AG10803 (cell line): ENCODE measurements around the gene DNAJC1.
A peak's percentile ranks its signal among the peaks of the same experiment; 100 is the strongest.
"Not testable (repeated sequence)": the region's sequence is repeated elsewhere in the genome, so short reads cannot be mapped to it uniquely, and the experiment has no call there.

ENCODE experiments used
- DNase-seq: peaks from one replicate; pipeline ENCODE4 v3.0.0; 2010; ENCODE audit warnings: low read depth
- H3K4me3 ChIP-seq: 2 replicates; pipeline ENCODE4 v1.5.1; 2011; ENCODE audit warnings: mild to moderate bottlenecking, low read length, control low read depth
- CTCF ChIP-seq: conservative IDR thresholded peaks from 2 replicates; pipeline ENCODE4 v1.5.1; 2011; ENCODE audit warnings: mild to moderate bottlenecking, low read length, control low read depth, inconsistent platforms

DNAJC1 gene

GRCh38 chr10:22003177-22003963 is at the start of gene DNAJC1:
TSS of gene DNAJC1 (minus strand) at chr10:22003730. CDS start at chr10:22003434, 296 bp downstream.
- H3K4me3 ChIP-seq, result peak within 1 kb of the TSS; percentile 75
- no peak for TF ChIP-seq CTCF
- peak; percentile 90 for DNase-seq

GRCh38 chr10:22053048-22053447 is 49.5 kb upstream of the DNAJC1 start:
- TF ChIP-seq CTCF, result no peak
- no peak for DNase-seq
- no peak overlapping the region for H3K4me3 ChIP-seq

GRCh38 chr10:22049635-22050034 is 46.1 kb upstream of the DNAJC1 start:
- no peak for DNase-seq
- no peak for TF ChIP-seq CTCF
- no peak overlapping the region for H3K4me3 ChIP-seq

- H3K4me3 ChIP-seq, result no peak overlapping the region
- TF ChIP-seq CTCF, result no peak
- no peak for DNase-seq
Measured at GRCh38 chr10:22047812-22048211, 44.3 kb upstream of the DNAJC1 start.

- H3K4me3 ChIP-seq, result no peak overlapping the region
- no peak for TF ChIP-seq CTCF
- no peak for DNase-seq
Measured at GRCh38 chr10:22043327-22043633, 39.8 kb upstream of the DNAJC1 start.

- TF ChIP-seq CTCF, result no peak
- no peak overlapping the region for H3K4me3 ChIP-seq
- no peak for DNase-seq
Measured at GRCh38 chr10:22042557-22043326, 39.2 kb upstream of the DNAJC1 start.

- no peak for TF ChIP-seq CTCF
- no peak overlapping the region for H3K4me3 ChIP-seq
- no peak for DNase-seq
Measured at GRCh38 chr10:22034333-22034732, 30.8 kb upstream of the DNAJC1 start.

GRCh38 chr10:22032268-22032667 is 28.7 kb upstream of the DNAJC1 start:
- not testable (repeated sequence) for DNase-seq, H3K4me3 ChIP-seq
